ENCODE results near the gene SORL1-AS1.

Gene SORL1-AS1

DNA sequence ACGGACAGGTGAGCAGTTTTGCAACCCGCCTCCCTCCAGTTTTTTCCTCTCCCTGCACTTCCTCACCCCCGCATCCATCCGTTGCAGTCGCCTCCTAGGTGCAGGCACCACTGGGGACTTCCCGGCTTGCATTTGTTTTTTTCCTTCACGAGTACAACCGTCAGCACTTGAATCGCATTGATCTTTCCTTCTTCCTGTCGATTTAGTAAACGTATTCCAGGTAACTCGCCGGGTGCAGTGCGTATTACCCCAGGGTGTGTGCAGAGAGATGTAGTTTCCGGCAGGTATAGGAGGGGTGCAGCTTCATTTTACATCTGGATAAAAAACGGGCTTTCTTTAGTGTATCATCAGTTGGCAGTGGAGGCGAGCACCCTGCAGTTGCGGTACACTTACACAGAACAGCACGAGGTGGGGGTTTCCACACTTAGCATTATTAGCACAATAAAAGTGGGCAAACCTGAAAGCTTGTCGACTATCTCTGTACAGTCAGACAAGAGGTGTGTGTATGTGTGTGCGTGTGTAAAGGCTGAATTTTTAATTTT, at the start of gene SORL1-AS1:
Gene SORL1-AS1, minus strand, starts transcription at position 359 of the 542 bp plus-strand sequence.
- Histone ChIP-seq H3K9me3 (no peaks in the 10 kb centered on the region), H3K4me3 (peak within 1 kb of the TSS; percentile 69 to 78), H3K27ac (peak within 1 kb of the TSS; percentile 18 to 42), H3K36me3 (no peaks in the 10 kb centered on the region), H3K27me3 (no peaks in the 10 kb centered on the region), H3K4me1 (peaks cover 0 to 16% of the 10 kb centered on the region in 2 donors)
- TF ChIP-seq, protein P1, sequence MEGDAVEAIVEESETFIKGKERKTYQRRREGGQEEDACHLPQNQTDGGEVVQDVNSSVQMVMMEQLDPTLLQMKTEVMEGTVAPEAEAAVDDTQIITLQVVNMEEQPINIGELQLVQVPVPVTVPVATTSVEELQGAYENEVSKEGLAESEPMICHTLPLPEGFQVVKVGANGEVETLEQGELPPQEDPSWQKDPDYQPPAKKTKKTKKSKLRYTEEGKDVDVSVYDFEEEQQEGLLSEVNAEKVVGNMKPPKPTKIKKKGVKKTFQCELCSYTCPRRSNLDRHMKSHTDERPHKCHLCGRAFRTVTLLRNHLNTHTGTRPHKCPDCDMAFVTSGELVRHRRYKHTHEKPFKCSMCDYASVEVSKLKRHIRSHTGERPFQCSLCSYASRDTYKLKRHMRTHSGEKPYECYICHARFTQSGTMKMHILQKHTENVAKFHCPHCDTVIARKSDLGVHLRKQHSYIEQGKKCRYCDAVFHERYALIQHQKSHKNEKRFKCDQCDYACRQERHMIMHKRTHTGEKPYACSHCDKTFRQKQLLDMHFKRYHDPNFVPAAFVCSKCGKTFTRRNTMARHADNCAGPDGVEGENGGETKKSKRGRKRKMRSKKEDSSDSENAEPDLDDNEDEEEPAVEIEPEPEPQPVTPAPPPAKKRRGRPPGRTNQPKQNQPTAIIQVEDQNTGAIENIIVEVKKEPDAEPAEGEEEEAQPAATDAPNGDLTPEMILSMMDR (IDR thresholded peaks at IDR 0.05): no peak
- DNase-seq (ENCODE audit: low spot score): no peak

DNA sequence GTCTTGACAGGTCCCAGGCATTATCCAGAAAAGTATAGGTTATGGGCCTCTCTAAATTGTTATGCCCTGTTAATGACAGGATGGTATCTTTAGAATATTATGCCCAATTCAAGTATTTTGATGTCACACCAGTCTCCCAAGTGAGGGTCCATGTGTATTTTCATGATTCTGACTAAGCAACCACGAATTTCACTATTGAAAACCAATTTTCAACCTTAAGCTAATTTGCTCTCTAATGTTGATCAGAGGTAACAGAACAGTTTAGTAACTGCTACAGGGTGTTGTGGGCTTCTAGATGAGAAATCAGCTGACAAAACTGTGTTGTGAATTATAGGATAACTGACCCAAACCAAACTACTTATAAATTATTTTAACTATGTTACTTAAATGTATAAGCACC, 48.0 kb upstream of the SORL1-AS1 start:
- Histone ChIP-seq H3K9me3 (peaks cover 0 to 3% of the 10 kb centered on the region in 2 donors), H3K27me3 (no peaks in the 10 kb centered on the region), H3K4me3 (no peak overlapping the region), H3K4me1 (no peaks in the 10 kb centered on the region), H3K27ac (no peak overlapping the region), H3K36me3 (no peaks in the 10 kb centered on the region)
- TF ChIP-seq, protein P1 (IDR thresholded peaks at IDR 0.05): no peak
- DNase-seq (ENCODE audit: low spot score): no peak

DNA sequence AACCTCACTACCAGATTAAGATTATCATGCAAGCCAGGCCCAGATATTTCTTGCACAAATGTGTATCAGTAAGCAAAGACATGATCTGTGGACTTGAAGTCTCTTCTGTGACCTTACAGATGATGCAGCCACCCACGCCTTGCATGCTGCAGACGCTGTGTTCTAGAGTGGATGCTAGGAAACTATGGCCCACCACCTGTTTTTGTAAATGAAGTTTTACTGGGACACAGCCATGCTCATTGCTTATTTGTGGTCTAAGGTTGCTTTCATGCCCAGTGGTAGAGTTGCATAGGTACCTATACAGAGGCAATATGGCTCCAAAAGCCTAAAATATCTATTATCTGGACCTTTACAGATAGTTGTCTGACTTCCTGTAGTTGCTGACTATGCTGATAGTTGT, 47.5 kb upstream of the SORL1-AS1 start:
- no peak overlapping the region for H3K27ac ChIP-seq
- TF ChIP-seq, protein P1 (IDR thresholded peaks at IDR 0.05): no peak
- no peak overlapping the region for H3K4me3 ChIP-seq
- H3K4me1 ChIP-seq: no peaks in the 10 kb centered on the region
- no peaks in the 10 kb centered on the region for H3K27me3 ChIP-seq
- DNase-seq (ENCODE audit: low spot score): no peak
- no peaks in the 10 kb centered on the region for H3K9me3 ChIP-seq
- no peaks in the 10 kb centered on the region for H3K36me3 ChIP-seq

DNA sequence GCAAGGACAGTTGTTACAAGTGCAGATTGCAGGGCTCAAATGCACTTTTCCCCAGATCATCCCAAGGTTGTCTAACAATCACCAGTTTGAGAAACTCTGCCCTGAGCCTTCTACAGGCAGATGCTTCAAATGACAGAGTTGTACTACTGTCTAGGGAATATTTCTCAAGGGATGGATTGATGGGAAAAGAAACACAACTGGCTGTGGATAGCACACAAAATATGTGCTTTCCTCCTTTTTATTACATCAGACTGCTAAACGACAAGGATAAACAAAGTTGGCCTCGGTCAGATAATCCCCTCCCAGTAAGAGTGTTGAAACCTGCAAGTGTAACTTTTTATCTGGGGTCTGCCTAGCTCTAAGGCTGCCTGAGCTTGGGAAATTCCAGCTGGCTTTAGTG, 46.6 kb upstream of the SORL1-AS1 start:
- Histone ChIP-seq H3K4me1 (no peaks in the 10 kb centered on the region), H3K27me3 (no peaks in the 10 kb centered on the region), H3K36me3 (no peaks in the 10 kb centered on the region), H3K9me3 (no peaks in the 10 kb centered on the region), H3K27ac (no peak overlapping the region), H3K4me3 (no peak overlapping the region)
- TF ChIP-seq, protein P1 (IDR thresholded peaks at IDR 0.05): no peak
- no peak for DNase-seq (ENCODE audit: low spot score)

DNA sequence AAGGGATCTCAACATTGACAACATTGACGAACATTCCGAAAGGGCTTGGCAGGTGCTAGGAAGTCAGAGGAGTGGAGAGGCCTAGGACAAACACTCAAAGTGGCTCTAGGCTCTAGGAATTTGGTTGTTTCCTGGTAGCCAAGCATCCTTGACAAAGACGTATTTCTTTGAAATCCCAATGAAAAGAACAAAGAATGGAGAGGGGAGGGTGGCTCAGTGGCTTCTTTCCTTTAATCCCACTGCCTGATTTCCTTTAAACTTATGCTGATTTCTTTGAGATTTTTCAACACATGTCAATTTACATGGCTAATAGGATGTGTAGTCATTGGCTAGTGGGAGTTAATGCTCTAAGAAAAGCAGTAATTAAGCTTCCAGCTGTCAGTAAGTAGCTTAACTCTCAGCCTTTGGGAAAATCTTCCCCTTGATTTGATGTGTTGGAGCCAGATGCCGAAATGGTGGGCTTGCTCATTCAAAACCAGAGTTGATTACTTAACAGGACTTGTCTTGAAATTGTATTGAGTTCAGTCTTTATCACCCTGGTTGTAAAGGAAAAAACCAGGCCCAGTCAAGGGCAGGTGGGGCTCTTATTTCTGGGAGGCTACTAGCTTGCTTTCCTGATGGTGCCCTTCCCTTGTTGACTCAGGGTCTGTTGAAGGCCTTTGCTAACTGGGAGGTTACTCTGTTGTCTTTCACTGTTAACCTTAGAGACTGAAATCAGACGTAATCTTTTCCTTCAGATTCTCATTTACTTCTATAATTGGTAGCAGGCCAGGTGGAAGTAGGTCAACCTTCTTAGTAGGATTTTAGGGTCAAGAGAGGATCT, 44.6 kb upstream of the SORL1-AS1 start:
- Histone ChIP-seq H3K27ac (no peak overlapping the region), H3K36me3 (no peaks in the 10 kb centered on the region), H3K4me3 (no peak overlapping the region), H3K9me3 (no peaks in the 10 kb centered on the region), H3K27me3 (no peaks in the 10 kb centered on the region), H3K4me1 (no peaks in the 10 kb centered on the region)
- TF ChIP-seq, protein P1 (IDR thresholded peaks at IDR 0.05): no peak
- no peak for DNase-seq (ENCODE audit: low spot score)

Measured in right atrium auricular region (tissue), 2 donors.